Coronary artery (tissue), 2 donors: ENCODE results near the gene MOB3B.
"Not testable (repeated sequence)": the region's sequence is repeated elsewhere in the genome, so short reads cannot be mapped to it uniquely, and the experiment has no call there.

Experiments used
- DNase-seq: peaks from one replicate; pipeline ENCODE4 v3.0.0-alpha.2; 2017; ENCODE audit warnings: low spot score
- H3K27ac ChIP-seq, 2 donors: fragments of 200-600 bp; sonication (generic); one replicate each; pipeline ENCODE4 v1.5.1; 2016 to 2019
- H3K4me3 ChIP-seq: fragments of 200-600 bp; sonication (generic); 2 replicates; pipeline ENCODE4 v1.5.1; 2016; ENCODE audit warnings: mild to moderate bottlenecking, moderate library complexity
- TF ChIP-seq, protein P1 (sequence below): fragments of 200-600 bp; sonication (generic); IDR thresholded peaks from one replicate; pipeline ENCODE4 v1.5.1; 2019; ENCODE audit warnings: antibody characterized with exemption

MOB3B gene

DNA sequence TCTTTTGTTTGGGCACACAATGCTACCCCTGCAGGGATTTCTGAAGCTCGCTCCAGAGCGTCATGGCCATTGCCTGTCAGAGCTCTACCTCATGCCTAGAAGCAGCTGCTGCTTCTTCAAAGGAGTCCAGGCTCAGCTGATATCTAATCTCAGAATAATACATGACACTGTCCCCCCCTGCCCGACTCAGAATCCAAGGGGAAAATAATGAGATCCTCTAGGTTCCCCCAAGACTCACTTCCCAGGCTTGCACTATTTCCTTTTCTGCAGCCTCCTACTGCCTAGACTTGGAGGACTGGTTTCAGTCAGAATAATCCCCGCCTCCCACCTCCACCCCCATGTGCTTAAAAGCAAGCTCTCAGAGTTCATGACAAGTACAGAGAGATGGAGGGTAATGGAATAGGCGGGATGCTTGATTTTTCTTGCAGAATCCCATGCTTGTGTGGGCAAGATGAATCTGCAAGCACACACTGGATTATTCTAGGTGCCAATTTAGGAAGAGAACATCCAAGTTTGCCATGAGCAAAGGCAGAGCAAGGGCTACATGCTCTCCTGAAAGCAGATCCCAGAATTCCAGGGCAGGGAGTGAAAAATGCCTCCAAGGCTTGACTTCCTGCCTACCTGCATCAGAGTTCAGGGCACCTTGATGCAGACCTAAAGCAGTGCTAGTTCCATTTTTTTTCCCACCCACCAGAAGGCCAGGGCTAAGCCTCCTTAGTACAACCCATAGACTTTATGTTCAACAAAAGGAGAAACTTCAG is 102.9 kb downstream of the MOB3B start:
- Histone ChIP-seq H3K4me3 (no peak overlapping the region), H3K27ac (no peak overlapping the region)
- DNase-seq, result no peak
- TF ChIP-seq, protein P1, sequence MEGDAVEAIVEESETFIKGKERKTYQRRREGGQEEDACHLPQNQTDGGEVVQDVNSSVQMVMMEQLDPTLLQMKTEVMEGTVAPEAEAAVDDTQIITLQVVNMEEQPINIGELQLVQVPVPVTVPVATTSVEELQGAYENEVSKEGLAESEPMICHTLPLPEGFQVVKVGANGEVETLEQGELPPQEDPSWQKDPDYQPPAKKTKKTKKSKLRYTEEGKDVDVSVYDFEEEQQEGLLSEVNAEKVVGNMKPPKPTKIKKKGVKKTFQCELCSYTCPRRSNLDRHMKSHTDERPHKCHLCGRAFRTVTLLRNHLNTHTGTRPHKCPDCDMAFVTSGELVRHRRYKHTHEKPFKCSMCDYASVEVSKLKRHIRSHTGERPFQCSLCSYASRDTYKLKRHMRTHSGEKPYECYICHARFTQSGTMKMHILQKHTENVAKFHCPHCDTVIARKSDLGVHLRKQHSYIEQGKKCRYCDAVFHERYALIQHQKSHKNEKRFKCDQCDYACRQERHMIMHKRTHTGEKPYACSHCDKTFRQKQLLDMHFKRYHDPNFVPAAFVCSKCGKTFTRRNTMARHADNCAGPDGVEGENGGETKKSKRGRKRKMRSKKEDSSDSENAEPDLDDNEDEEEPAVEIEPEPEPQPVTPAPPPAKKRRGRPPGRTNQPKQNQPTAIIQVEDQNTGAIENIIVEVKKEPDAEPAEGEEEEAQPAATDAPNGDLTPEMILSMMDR, result no peak

DNA sequence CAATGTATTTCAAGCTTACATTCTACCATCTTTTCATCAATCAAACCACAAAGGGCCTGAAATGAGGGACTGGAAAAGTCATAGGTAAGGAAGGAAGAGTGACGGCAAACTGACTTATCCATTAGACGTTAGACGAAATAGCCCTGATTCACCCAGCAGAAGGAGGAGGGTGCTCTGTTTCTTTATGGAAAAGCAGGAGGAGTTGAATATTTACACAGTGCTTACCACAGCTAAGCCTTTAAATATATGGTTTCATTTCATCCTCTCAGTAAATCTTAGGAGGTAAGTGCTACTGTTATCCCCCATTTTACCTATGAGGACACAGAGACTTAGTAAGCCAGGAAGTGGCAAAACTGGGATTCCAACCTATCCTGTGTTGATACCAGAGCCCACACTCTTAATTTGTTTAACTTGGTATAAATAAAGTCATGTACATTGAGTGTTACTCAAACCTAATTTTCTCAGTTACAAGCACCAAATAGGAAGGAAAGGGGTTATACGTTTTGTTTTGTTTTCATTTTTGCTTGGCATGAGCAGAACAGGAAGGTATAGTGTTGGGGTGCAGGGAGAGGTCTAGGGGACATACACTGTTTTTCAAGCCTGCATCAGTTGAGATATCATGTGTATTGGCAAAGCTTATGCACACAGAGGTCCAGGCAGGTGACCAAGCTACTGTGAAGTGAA is 103.6 kb downstream of the MOB3B start:
- DNase-seq, result no peak
- H3K4me3 ChIP-seq, result no peak overlapping the region
- TF ChIP-seq, protein P1, result no peak
- H3K27ac ChIP-seq, result no peak overlapping the region

DNA sequence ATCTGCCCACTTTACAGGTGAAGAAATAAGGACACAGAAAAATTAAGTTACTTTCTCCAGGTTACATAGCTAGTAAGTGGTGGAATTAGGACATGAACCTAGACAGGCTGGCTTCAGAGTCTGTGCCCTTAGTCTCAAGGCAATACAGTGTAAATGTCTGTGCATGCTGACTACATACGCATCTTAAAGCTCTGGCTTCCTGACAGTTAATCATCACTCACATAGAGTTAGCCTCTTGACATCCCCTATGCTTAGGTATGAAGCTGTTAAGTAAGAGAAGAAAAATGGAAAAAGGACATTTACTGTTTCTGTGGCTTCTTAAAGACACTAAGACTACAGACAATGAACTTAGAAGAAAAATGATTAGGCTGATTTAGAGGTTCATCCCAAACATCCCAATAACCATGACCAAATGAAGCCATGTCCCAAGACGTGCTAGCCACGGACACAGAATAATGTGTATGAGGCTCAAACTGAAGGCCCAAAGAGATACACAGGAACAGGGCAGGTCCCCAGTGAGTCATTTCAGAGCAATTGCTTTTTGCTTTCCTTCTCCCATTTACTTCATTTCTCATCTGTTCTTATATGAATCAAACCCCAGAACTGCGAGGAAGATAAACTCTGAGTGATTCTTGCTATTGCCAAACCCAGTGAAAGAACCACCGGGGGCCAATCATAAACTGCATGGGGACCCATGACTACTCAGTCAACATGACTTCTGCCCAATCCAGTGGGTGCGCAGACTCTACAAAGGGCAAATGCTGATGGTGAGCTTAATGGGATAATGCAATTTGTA is 105.5 kb downstream of the MOB3B start:
- no peak overlapping the region for H3K27ac ChIP-seq
- TF ChIP-seq, protein P1, result no peak
- no peak overlapping the region for H3K4me3 ChIP-seq
- no peak for DNase-seq

DNA sequence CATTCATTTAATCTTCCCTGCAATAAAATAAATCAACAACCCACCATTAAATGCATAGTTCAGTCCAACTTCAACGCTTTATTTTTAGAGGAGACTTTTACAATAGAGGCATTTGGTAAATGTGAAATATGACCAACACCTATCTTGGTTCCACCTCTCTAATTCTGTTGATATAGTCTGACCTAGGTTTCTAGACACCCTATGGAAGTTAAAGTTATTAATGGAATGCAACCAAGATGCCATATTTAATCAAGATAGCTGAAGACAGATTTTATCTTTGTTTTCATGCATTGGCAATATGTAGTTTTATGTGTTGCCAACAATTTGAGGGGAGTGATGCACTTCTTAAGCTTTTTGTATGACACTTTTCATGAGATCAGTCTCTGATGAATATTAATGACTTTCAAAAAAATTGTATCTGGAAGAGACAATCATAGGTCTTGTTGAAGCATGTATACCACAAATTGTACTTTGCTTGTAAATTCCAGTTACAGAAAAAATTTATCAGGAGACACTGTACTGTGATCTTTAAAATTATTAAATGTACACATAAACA is 107.3 kb downstream of the MOB3B start:
- no peak for DNase-seq
- H3K27ac ChIP-seq, result no peak overlapping the region
- TF ChIP-seq, protein P1, result no peak
- H3K4me3 ChIP-seq, result no peak overlapping the region

DNA sequence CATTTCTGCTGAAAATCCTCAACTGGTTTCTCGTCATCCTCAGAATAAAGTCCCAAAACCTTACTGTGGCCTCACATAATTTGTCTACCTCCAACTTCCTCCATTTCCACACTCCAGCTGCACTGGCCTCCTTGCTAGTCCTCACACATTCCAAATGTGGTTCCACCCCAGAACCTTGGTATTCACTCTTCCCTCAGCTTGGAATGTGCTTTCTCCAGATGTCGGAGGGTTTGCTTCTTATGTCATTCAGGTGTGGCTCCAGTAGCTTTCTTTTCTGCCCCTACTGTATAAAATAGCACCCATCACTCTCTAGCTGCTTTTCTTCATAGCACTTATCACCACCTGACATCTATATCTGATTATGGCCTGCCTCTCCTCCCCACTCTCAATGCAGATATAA is 108.0 kb downstream of the MOB3B start:
- no peak for DNase-seq
- no peak overlapping the region for H3K27ac ChIP-seq

DNA sequence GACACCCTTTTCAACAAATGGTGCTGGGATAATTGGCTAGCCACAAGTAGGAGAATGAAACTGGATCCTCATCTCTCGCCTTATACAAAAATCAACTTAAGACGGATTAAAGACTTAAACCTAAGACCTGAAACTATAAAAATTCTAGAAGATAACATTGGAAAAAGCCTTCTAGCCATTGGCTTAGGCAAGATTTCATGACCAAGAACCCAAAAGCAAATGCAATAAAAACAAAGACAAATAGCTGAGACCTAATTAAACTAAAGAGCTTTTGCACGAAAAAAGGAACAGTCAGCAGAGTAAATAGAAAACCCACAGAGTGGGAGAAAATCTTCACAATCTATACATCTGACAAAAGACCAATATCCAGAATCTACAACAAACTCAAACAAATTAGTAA is 110.1 kb downstream of the MOB3B start:
- H3K4me3 ChIP-seq, H3K27ac ChIP-seq, DNase-seq: not testable (repeated sequence)

More for the DNA sequence above, 108.0 kb downstream of the MOB3B start:
- TF ChIP-seq, protein P1, result no peak
- no peak overlapping the region for H3K4me3 ChIP-seq

DNA sequence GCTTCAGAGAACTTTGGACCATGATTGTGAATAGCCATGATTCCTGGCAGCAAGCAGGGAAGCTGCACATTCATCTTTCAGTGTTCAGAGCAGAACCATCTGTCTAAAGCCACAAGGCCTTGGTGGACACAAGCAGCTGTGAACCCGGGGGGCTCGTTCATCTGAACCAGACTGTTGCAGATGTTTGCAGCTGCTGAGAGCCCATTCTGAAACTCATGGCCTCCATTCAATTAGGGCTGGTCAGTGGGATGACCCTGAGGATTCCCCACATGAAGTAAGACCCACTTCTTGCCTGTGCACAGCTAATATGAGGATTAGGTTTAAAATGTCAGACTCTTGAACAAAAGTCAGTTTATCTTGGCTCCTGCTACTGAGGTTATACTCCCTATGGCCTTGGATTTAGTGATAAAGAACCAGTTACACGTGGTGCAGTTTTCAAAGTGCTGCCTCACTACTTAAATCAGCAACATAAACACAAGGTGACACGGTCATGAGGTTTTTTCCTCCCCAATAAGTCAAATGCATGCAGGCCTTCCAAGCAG is 115.3 kb downstream of the MOB3B start:
- TF ChIP-seq, protein P1, result no peak
- H3K27ac ChIP-seq, result peak overlapping the region; percentile 60 to 83
- no peak for DNase-seq
- H3K4me3 ChIP-seq, result peak overlapping the region; percentile 67
